GM18909 (cell line): Measurements from ENCODE around the gene ADGRG6.
"Not testable (repeated sequence)": the region's sequence is repeated elsewhere in the genome, so short reads cannot be mapped to it uniquely, and the experiment has no call there.

Source experiments
- ATAC-seq: cut with Tn5 transposase; IDR thresholded peaks from one replicate; pipeline ENCODE4 v1.9.1; 2021; ENCODE audit warnings: mild to moderate bottlenecking; ENCODE audit not compliant: unreplicated experiment, poor library complexity

The ADGRG6 gene

GRCh38 chr6:142400495-142400894 is 98.7 kb downstream of the ADGRG6 start:
- no peak for ATAC-seq

GRCh38 chr6:142401838-142402237 is 100.0 kb downstream of the ADGRG6 start:
- no peak for ATAC-seq

DNA sequence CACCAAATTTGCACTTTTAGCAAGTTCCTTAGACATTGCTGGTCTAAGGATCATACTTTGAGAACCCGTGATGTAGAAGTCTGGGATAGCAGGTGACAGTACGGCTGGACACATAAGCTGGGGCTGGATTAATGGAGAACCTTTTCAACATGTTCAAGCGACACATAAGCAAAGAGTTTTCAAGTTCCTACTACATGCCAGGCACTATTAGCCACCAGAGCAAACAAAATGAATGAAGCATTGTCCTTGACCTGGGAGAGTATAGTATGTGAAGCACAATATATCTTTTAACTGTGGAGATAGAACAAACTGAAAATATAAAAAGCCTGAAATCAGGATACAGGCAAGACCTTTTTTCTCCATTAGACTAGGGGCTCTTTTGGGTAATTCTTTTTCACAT is 102.9 kb downstream of the ADGRG6 start:
- ATAC-seq: no peak

DNA sequence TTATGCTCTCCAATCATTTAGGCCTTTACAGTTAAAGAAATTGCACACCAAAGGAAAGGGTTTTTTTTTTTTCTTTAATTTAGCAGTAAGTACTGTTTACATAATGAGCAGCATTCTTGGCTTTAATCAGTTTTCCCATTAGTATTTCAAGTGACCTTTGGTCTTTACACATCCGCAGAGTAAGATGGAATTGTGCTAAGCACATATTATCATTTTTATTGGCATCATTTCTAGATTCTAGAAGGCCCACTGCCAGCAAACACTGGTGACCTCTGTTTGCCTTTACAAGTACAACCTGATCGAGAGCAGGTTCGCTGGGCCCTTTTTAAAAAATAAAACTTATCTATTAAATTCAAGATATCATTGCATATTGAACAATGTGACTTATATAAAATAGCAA is 104.3 kb downstream of the ADGRG6 start:
- no peak for ATAC-seq

- no peak for ATAC-seq
These were observed 106.0 kb downstream of the ADGRG6 start for GRCh38 chr6:142407685-142408273.

DNA sequence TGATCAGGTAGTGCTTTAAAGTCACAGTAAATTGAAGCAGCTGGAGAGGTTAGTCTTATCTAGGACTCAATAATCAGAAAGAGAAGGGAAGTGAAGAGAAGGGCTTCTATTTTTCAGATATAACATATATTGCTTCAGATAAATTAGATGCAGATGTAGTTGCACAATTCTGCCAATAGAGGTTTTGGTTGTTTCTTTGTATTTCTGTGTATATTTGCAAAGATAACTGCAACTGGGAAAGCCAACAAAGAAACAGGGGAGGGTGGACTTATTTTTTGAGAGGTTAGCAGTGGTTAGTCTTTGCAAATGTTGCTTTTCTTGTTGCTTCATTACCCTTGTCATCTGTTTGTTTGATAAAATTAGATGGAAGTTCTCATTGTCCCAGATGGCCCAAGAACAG is 106.6 kb downstream of the ADGRG6 start:
- ATAC-seq: no peak

GRCh38 chr6:142409794-142410193 is 108.0 kb downstream of the ADGRG6 start:
- ATAC-seq: no peak

DNA sequence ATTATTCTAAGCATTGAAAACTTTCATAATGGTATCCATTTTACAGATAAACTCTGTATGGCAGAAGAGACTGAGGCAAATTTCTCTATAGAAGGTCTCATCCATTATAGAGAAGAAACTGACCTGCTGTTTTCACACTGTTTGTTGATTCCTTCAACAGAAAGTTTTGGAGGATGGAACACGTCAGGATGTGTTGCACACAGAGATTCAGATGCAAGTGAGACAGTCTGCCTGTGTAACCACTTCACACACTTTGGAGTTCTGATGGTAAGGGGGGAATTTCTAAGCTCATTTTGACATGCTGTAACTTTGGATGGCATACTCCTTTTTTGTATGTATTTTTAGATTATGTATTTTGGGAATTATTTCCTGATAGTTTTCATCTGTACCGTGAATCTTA is 109.3 kb downstream of the ADGRG6 start:
- no peak for ATAC-seq

DNA sequence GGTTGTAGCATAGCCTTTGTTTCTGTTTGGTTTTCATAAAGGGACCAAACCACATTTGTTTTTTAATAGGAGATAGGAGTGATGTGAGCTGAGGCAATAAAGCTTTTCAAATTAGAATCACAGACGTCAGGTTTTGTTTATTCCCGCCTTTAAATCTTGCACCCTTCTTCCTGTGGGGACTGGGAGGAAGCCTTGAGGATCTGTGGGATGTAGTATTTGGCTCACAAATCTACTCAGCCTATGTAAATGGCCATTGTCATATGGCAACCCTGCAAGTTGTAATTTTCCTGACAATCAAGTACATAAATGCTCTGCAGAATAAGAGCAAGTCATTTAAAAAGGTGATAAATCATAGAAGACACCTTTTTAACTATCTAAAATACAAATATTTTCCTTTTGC is 110.4 kb downstream of the ADGRG6 start:
- ATAC-seq: no peak

GRCh38 chr6:142412658-142413057 is 110.9 kb downstream of the ADGRG6 start:
- no peak for ATAC-seq

GRCh38 chr6:142413111-142413510 is 111.3 kb downstream of the ADGRG6 start:
- ATAC-seq: no peak

DNA sequence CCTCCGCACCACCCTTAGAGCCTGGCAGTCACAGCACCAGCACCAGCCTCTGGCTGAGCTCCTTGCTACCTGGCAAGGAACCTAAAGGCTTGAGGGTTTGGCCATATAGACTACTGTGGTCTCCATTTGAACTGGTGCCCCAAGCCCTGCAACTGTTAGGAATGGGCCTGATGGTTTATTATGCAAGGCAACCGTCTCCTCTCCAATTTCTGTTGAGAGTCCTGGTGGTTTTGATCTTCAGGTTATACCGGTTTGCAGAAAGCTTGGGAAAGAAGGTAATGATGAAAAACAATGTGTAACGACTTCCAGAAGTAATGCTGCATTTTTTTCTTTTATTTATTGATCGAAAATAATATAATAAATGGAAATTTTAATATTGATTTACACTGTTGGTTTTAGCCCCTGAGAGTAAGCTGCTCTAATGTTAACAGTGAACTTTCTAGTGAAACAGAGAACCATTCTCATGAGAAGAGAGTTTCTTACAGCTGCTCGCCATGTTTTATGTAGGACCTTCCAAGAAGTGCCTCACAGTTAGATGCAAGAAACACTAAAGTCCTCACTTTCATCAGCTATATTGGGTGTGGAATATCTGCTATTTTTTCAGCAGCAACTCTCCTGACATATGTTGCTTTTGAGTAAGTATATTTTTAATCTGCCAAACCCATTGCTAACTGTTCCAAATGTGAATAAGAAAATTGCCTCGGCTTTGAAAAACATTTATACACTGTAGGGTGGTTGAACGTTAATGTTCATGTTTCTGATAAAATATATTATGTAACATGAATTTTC is 112.8 kb downstream of the ADGRG6 start:
- ATAC-seq: no peak

DNA sequence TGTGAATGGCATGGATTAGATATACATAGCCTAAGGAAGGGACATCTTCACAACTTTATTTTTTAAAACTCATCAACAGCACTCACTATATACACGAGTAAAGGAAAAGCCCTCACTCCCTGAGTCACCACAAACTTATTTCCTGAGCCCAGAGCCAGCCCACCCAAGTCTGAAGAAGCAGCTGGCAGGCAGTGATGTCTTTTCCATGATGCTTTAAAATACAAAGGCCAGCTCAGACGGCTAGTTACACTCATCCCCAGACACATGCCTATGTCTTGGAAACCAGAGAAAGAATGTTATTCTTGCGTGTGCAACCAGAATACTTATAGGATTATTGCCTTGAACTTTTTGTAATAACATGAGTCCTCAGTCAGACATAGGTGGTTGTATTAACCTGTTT is 114.4 kb downstream of the ADGRG6 start:
- ATAC-seq: no peak

GRCh38 chr6:142416686-142417085 is 114.9 kb downstream of the ADGRG6 start:
- ATAC-seq: no peak

- no peak for ATAC-seq
These were observed 115.5 kb downstream of the ADGRG6 start for GRCh38 chr6:142417331-142417750.

- no peak for ATAC-seq
These were observed 117.3 kb downstream of the ADGRG6 start for GRCh38 chr6:142419071-142419470.

- ATAC-seq: no peak
These were observed 119.0 kb downstream of the ADGRG6 start for GRCh38 chr6:142420802-142421201.

DNA sequence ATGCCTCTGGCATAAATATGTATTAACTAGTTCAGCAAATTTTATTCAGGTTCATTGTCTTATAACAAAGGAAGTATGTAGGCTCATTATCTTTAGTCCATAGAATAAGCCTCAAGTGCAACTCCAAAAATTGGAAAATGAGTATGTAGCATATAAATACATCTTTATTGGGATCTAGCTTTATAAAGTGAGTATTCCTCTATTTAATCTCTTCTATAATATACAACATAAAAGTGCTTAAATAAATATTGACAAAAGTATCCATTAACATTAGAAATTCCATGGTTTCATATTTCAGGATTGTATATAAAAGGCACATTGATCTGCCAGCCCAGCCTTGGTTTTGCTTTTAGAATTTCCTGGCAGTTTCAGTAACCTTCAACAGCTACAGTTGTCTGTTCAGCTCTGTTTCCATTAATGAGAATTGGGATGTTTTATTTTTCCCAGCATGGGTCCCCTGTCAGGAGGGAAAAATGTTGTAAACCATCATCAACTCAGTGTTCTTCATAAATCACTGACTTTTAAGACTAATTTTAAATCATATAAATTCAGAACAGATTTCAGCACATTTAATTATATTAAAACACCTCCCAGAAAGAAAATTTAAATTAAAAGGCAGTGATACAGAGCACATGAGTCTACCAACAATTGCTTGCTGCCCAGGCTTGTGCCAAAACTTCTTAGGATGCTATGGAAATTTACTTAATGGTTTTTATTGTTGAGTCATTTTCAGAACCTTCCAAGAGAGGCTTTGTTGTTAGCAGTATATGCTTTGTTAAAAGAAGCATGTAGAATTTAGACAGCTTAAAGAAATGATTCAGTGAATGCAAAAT is 119.7 kb downstream of the ADGRG6 start:
- ATAC-seq: no peak

DNA sequence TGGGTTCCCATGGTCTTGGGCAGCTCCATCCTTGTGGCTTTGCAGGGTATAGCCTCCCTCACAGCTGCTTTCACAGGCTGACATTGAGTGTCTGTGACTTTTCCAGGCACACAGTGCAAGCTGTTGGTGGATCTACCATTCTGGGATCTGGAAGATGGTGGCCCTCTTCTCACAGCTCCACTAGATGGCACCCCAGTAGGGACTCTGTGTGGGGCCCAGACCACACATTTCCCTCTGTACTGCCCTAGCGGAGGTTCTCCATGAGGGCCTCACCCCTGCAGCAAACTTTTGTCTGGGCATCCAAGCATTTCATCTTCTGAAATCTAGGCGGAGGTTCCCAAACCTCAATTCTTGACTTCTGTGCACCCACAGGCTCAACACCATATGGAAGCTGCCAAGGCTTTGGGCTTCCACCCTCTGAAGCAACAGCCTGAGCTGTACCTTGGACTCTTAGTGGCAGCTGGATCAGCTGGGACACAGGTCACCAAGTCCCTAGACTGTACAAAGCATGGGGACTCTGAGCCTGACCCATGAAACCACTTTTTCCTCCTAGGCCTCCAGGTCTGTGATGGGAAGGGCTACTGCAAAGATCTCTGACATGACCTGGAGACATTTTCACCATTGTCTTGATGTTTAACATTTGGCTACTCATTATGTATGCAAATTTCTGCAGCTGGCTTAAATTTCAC is 124.8 kb downstream of the ADGRG6 start:
- ATAC-seq: not testable (repeated sequence)

GRCh38 chr6:142428468-142428867 is 126.7 kb downstream of the ADGRG6 start:
- not testable (repeated sequence) for ATAC-seq

- no peak for ATAC-seq
These were observed 127.4 kb downstream of the ADGRG6 start for GRCh38 chr6:142429195-142429594.
